ENCODE data around the gene PMP22. TPM values are rescaled to one million over a fixed set of nuclear protein-coding genes. Genes with fewer than 3 reads are reported as not detected.
A peak's percentile ranks its signal among the peaks of the same experiment; 100 is the strongest.

PMP22 gene
- total RNA-seq = not detected

DNA sequence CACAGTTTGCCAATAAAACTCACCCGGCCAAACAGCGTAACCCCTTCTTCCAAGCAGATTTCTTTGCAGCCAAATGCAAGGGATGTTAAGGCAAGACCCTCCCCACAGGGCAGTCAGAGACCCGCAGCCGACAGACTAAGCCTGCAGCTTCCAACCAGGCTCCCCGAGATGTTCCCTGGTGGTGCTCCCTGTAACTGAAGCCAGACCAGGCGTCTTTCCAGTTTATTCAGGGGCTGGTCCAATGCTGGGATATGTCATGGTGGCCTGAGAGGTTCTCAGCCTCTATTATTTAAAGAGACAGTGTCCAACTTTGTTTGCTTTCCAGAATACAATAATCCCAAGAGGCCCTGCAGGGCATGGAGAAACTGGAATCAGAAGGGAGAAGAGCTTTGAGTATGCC is at the start of gene PMP22:
TSS of gene PMP22 (minus strand) at position 196 of the 400 bp plus-strand sequence. CDS start 4,599 bp downstream, outside the sequence.
- H3K27me3 Mint-ChIP-seq (ENCODE audit: low read depth) = peaks cover 82% of the 10 kb centered on the region
- no peaks in the 10 kb centered on the region for H3K9me3 Mint-ChIP-seq
- DNase-seq = no peak
- peak within 1 kb of the TSS; percentile 33 for H3K27ac Mint-ChIP-seq
- H3K36me3 Mint-ChIP-seq (ENCODE audit: insufficient read depth in 2 of 2) = no peaks in the 10 kb centered on the region
- no peak within 1 kb of the TSS for H3K4me3 Mint-ChIP-seq
- H3K4me1 Mint-ChIP-seq (ENCODE audit: low read depth) = peaks cover 23% of the 10 kb centered on the region
- ATAC-seq (replicated peaks in 1 of 2) = no peak

- Mint-ChIP-seq H3K4me1 (ENCODE audit: low read depth) (no peaks in the 10 kb centered on the region), H3K27me3 (ENCODE audit: low read depth) (peaks cover 12% of the 10 kb centered on the region), H3K36me3 (ENCODE audit: insufficient read depth in 2 of 2) (no peaks in the 10 kb centered on the region), H3K4me3 (no peak overlapping the region), H3K9me3 (no peaks in the 10 kb centered on the region), H3K27ac (no peak overlapping the region)
- ATAC-seq (replicated peaks in 1 of 2) (no peak), DNase-seq (no peak)
Measured at GRCh38 chr17:15311996-15312395, 46.9 kb upstream of the PMP22 start.

DNA sequence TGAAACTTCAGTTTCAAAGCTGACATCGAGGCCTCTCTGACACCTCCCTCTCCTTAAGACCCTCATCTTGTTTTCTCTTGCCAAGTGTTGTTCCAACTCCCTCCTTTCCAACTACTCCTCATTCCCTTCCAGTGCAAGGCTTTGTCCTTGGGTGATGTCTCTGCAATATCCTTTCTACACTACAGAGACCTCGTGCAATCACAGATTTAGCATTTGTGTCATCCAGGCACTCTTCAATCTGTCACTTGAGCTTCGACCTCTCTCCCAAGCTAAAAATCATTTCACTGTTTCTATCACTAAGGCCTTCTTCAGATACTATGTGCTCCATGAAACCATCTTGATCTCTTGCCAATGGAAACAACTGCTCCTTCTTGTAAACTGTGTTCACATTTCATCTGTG is 44.7 kb upstream of the PMP22 start:
- Mint-ChIP-seq H3K27ac (no peak overlapping the region), H3K9me3 (no peaks in the 10 kb centered on the region), H3K4me3 (no peak overlapping the region), H3K36me3 (ENCODE audit: insufficient read depth in 2 of 2) (no peaks in the 10 kb centered on the region), H3K4me1 (ENCODE audit: low read depth) (no peaks in the 10 kb centered on the region), H3K27me3 (ENCODE audit: low read depth) (peaks cover 7% of the 10 kb centered on the region)
- ATAC-seq (replicated peaks in 1 of 2) (no peak), DNase-seq (no peak)

DNA sequence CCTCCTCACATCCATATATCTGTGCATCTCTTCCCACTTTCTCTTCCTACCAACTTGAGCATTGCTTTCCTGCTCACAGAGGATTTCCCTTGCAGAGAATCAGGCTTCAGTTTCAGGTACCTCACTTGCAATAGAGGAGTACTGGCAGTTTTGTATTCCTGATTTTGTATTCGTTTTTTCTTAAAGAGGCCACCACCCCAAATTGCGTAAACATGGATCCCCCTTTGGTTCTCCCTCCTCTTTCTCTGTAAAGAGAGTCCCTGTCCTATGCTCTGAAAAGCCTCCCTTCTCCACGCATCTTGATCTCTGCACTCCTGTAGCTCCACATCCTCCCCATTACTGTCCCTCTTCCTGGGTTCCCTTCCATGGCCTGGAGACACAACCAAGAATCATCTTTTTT is 44.1 kb upstream of the PMP22 start:
- Mint-ChIP-seq H3K36me3 (ENCODE audit: insufficient read depth in 2 of 2) (no peaks in the 10 kb centered on the region), H3K4me1 (ENCODE audit: low read depth) (no peaks in the 10 kb centered on the region), H3K27me3 (ENCODE audit: low read depth) (peaks cover 1% of the 10 kb centered on the region), H3K4me3 (no peak overlapping the region), H3K27ac (no peak overlapping the region), H3K9me3 (no peaks in the 10 kb centered on the region)
- no peak for ATAC-seq (replicated peaks in 1 of 2)
- no peak for DNase-seq

DNA sequence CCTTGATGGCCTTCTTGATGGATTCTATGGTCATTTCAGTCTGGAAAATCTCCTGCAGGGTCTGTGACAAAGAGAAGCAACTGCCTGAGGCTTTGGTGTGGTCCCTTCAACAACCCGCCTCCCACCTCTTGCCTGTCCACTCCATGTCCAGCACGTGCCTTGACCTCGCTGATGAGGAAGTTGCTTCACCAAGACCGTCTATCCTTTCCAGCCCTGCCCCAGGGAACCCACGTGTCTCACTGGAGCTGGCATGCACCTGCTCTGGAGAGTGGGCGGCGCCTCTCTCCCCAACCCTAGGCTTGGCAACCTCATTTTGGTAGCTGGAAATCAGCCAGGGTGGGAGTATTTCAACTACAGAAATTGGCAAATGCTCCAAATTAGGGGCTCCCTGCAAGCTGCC is 43.6 kb upstream of the PMP22 start:
- H3K36me3 Mint-ChIP-seq (ENCODE audit: insufficient read depth in 2 of 2) = no peaks in the 10 kb centered on the region
- no peaks in the 10 kb centered on the region for H3K9me3 Mint-ChIP-seq
- H3K4me3 Mint-ChIP-seq = no peak overlapping the region
- H3K4me1 Mint-ChIP-seq (ENCODE audit: low read depth) = no peaks in the 10 kb centered on the region
- no peak overlapping the region for H3K27ac Mint-ChIP-seq
- DNase-seq (no peak), ATAC-seq (replicated peaks in 1 of 2) (no peak)
- no peaks in the 10 kb centered on the region for H3K27me3 Mint-ChIP-seq (ENCODE audit: low read depth)

DNA sequence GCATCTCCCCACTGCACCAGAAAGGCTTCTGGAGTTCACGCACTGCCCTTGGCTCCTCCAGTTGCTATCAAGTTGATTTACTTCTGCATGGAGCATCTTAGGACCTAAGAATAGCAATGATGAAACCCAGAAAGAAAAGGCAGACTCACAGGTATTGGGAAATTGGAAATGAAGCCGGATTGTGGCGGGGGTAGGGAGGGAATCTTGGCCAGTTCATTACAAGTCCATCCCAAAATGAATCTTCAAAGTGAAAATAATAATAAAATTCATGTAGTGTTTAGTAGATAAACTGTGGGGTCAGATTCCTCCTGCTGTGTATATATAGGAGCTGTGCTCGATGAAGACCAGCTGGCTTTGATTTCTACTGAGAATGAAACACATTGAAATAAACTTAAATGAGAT is 42.6 kb upstream of the PMP22 start:
- DNase-seq (no peak), ATAC-seq (replicated peaks in 1 of 2) (no peak)
- Mint-ChIP-seq H3K4me1 (ENCODE audit: low read depth) (no peaks in the 10 kb centered on the region), H3K36me3 (ENCODE audit: insufficient read depth in 2 of 2) (no peaks in the 10 kb centered on the region), H3K4me3 (no peak overlapping the region), H3K9me3 (no peaks in the 10 kb centered on the region), H3K27ac (no peak overlapping the region), H3K27me3 (ENCODE audit: low read depth) (no peaks in the 10 kb centered on the region)

DNA sequence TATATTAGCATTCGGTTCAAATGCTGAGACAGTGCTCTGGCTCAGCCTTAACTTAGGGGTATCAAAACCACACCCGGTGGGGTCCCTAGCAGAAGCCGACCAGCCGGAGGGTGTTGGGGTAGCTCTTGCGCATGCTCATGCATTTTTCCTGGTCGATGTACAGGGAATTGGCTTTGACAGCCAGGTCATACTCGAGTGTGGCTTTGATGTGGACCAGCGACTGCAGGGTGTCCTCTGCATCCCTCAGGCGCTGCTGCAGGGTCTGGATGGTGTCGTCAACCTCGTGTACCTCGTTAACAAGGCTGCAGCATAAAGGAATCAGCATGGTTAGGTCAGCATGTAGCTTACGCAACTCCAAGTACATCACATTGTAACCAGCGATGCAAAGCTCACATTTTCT is 38.7 kb upstream of the PMP22 start:
- no peak overlapping the region for H3K27ac Mint-ChIP-seq

GRCh38 chr17:15303268-15303667 is 38.1 kb upstream of the PMP22 start:
- no peak for DNase-seq
- H3K27ac Mint-ChIP-seq = no peak overlapping the region
- peaks cover 5% of the 10 kb centered on the region for H3K27me3 Mint-ChIP-seq (ENCODE audit: low read depth)
- H3K9me3 Mint-ChIP-seq = no peaks in the 10 kb centered on the region
- no peak overlapping the region for H3K4me3 Mint-ChIP-seq
- no peaks in the 10 kb centered on the region for H3K36me3 Mint-ChIP-seq (ENCODE audit: insufficient read depth in 2 of 2)
- no peak for ATAC-seq (replicated peaks in 1 of 2)
- H3K4me1 Mint-ChIP-seq (ENCODE audit: low read depth) = no peaks in the 10 kb centered on the region

More for the DNA sequence above, 38.7 kb upstream of the PMP22 start:
- H3K36me3 Mint-ChIP-seq (ENCODE audit: insufficient read depth in 2 of 2) = no peaks in the 10 kb centered on the region
- H3K27me3 Mint-ChIP-seq (ENCODE audit: low read depth) = peaks cover 5% of the 10 kb centered on the region
- no peak for ATAC-seq (replicated peaks in 1 of 2)
- no peak overlapping the region for H3K4me3 Mint-ChIP-seq
- no peak for DNase-seq
- no peaks in the 10 kb centered on the region for H3K9me3 Mint-ChIP-seq
- H3K4me1 Mint-ChIP-seq (ENCODE audit: low read depth) = no peaks in the 10 kb centered on the region

- no peaks in the 10 kb centered on the region for H3K4me1 Mint-ChIP-seq (ENCODE audit: low read depth)
- no peaks in the 10 kb centered on the region for H3K9me3 Mint-ChIP-seq
- no peak overlapping the region for H3K27ac Mint-ChIP-seq
- peaks cover 5% of the 10 kb centered on the region for H3K27me3 Mint-ChIP-seq (ENCODE audit: low read depth)
- no peaks in the 10 kb centered on the region for H3K36me3 Mint-ChIP-seq (ENCODE audit: insufficient read depth in 2 of 2)
- DNase-seq = no peak
- ATAC-seq (replicated peaks in 1 of 2) = no peak
- no peak overlapping the region for H3K4me3 Mint-ChIP-seq
Measured at GRCh38 chr17:15301845-15302244, 36.7 kb upstream of the PMP22 start.

- Mint-ChIP-seq H3K36me3 (ENCODE audit: insufficient read depth in 2 of 2) (no peaks in the 10 kb centered on the region), H3K27ac (no peak overlapping the region), H3K4me1 (ENCODE audit: low read depth) (no peaks in the 10 kb centered on the region), H3K9me3 (no peaks in the 10 kb centered on the region), H3K27me3 (ENCODE audit: low read depth) (peaks cover 11% of the 10 kb centered on the region), H3K4me3 (no peak overlapping the region)
- ATAC-seq (replicated peaks in 1 of 2) (no peak), DNase-seq (no peak)
Measured at GRCh38 chr17:15298176-15298575, 33.0 kb upstream of the PMP22 start.

- DNase-seq (no peak), ATAC-seq (replicated peaks in 1 of 2) (no peak)
- H3K27me3 Mint-ChIP-seq (ENCODE audit: low read depth) = peaks cover 22% of the 10 kb centered on the region
- H3K9me3 Mint-ChIP-seq = no peaks in the 10 kb centered on the region
- H3K36me3 Mint-ChIP-seq (ENCODE audit: insufficient read depth in 2 of 2) = no peaks in the 10 kb centered on the region
- H3K27ac Mint-ChIP-seq = no peak overlapping the region
- no peak overlapping the region for H3K4me3 Mint-ChIP-seq
- no peaks in the 10 kb centered on the region for H3K4me1 Mint-ChIP-seq (ENCODE audit: low read depth)
Measured at GRCh38 chr17:15293558-15293957, 28.4 kb upstream of the PMP22 start.

GRCh38 chr17:15291674-15292361 is 26.7 kb upstream of the PMP22 start:
- no peaks in the 10 kb centered on the region for H3K4me1 Mint-ChIP-seq (ENCODE audit: low read depth)
- no peak for ATAC-seq (replicated peaks in 1 of 2)
- H3K27ac Mint-ChIP-seq = no peak overlapping the region
- H3K4me3 Mint-ChIP-seq = no peak overlapping the region
- no peak for DNase-seq
- H3K27me3 Mint-ChIP-seq (ENCODE audit: low read depth) = peaks cover 34% of the 10 kb centered on the region
- H3K9me3 Mint-ChIP-seq = no peaks in the 10 kb centered on the region
- H3K36me3 Mint-ChIP-seq (ENCODE audit: insufficient read depth in 2 of 2) = no peaks in the 10 kb centered on the region

- Mint-ChIP-seq H3K36me3 (ENCODE audit: insufficient read depth in 2 of 2) (no peaks in the 10 kb centered on the region), H3K4me1 (ENCODE audit: low read depth) (no peaks in the 10 kb centered on the region), H3K27ac (no peak overlapping the region), H3K9me3 (no peaks in the 10 kb centered on the region), H3K27me3 (ENCODE audit: low read depth) (peaks cover 37% of the 10 kb centered on the region), H3K4me3 (no peak overlapping the region)
- DNase-seq (no peak), ATAC-seq (replicated peaks in 1 of 2) (no peak)
Measured at GRCh38 chr17:15290605-15291004, 25.5 kb upstream of the PMP22 start.
